H1 (cell line): ENCODE measurements around the gene ARHGAP5. TPM values are rescaled to one million over a fixed set of nuclear protein-coding genes. Genes with fewer than 3 reads are reported as not detected.

ENCODE experiments used
- CTCF ChIA-PET: fragments of 300-600 bp; sonication (Branson Sonifier 250); formaldehyde crosslinking; loops from one replicate; lab custom pipeline; 2021; ENCODE audit not compliant: partially characterized antibody; lab: Charles Lee
- POLR2A ChIA-PET: fragments of 300-600 bp; sonication (Branson Sonifier 250); formaldehyde crosslinking; loops from one replicate; lab custom pipeline; 2021; ENCODE audit warnings: inconsistent platforms; ENCODE audit not compliant: partially characterized antibody; lab: Charles Lee
- DNase-seq, 2 experiments: peaks; one replicate each; pipeline versions ENCODE4 v3.0.0 to v3.0.0-alpha.2; 2010 to 2022; ENCODE audit warnings: low spot score in 2 of 2, low read depth in 1 of 2, mixed read lengths in 1 of 2
- FAIRE-seq: peaks from 2 replicates; lab custom pipeline; 2011; peaks lifted over from hg19 to GRCh38; lab: Jason Lieb, UNC
- H2AFZ ChIP-seq: 2 replicates; pipeline ENCODE4 v1.8.1; 2012; ENCODE audit warnings: low read length, inconsistent platforms
- H2AK5ac ChIP-seq: 2 replicates; pipeline ENCODE4 v1.6.1; 2013; ENCODE audit warnings: low read depth, low read length
- H2BK120ac ChIP-seq: replicated peaks from 2 replicates; pipeline ENCODE3; 2013; ENCODE audit warnings: low read depth, low read length, inconsistent platforms
- H2BK12ac ChIP-seq: 2 replicates; pipeline ENCODE4 v1.6.1; 2013; ENCODE audit warnings: low read depth, low read length
- H2BK15ac ChIP-seq: 2 replicates; pipeline ENCODE4 v1.6.1; 2013; ENCODE audit warnings: low read length
- H2BK20ac ChIP-seq: 2 replicates; pipeline ENCODE4 v1.6.1; 2013; ENCODE audit warnings: low read length
- H2BK5ac ChIP-seq: 2 replicates; pipeline ENCODE4 v1.6.1; 2013; ENCODE audit warnings: low read depth, low read length
- H3K14ac ChIP-seq: 2 replicates; pipeline ENCODE4 v1.6.1; 2013; ENCODE audit warnings: inconsistent platforms; ENCODE audit not compliant: insufficient read length
- H3K18ac ChIP-seq: 2 replicates; pipeline ENCODE4 v1.6.1; 2013; ENCODE audit warnings: low read length; ENCODE audit errors: extremely low read depth
- H3K23ac ChIP-seq: 2 replicates; pipeline ENCODE4 v1.6.1; 2013; ENCODE audit warnings: inconsistent platforms; ENCODE audit not compliant: insufficient read length
- H3K23me2 ChIP-seq: 2 replicates; pipeline ENCODE4 v1.6.1; 2013; ENCODE audit warnings: low read depth, low read length
- H3K27ac ChIP-seq: 2 replicates; pipeline ENCODE4 v1.6.1; 2011; ENCODE audit warnings: low read depth, low read length, inconsistent platforms
- H3K27me3 ChIP-seq, 4 experiments: replicated peaks in 1 of 4; 1 replicate in 1 of 4; 2 replicates in 3 of 4; pipeline versions ENCODE4 v1.6.1 to v1.8.1; 2011 to 2013; ENCODE audit warnings: low read length in 3 of 4, mild to moderate bottlenecking in 3 of 4, inconsistent platforms in 2 of 4, mixed read lengths in 2 of 4, moderate library complexity in 1 of 4; ENCODE audit not compliant: control insufficient read depth in 3 of 4, insufficient read depth in 3 of 4; ENCODE audit errors: extremely low read depth in 1 of 4
- H3K36me3 ChIP-seq, 4 experiments: 2 replicates each; pipeline versions ENCODE4 v1.6.1 to v1.8.1; 2011 to 2013; ENCODE audit warnings: mild to moderate bottlenecking in 4 of 4, low read length in 3 of 4, moderate library complexity in 2 of 4, control low read depth in 1 of 4, inconsistent platforms in 1 of 4; ENCODE audit not compliant: insufficient read depth in 4 of 4, control insufficient read depth in 2 of 4
- H3K4ac ChIP-seq: replicated peaks from 2 replicates; pipeline ENCODE3; 2013; ENCODE audit warnings: low read length, low read depth, mixed read lengths, inconsistent platforms; ENCODE audit not compliant: insufficient read length
- H3K4me1 ChIP-seq, 4 experiments: replicated peaks in 1 of 4; 1 replicate in 1 of 4; 2 replicates in 3 of 4; pipeline versions ENCODE4 v1.6.1 to v1.8.1; 2011 to 2013; ENCODE audit warnings: low read length in 3 of 4, inconsistent platforms in 2 of 4, mixed read lengths in 1 of 4; ENCODE audit not compliant: insufficient read depth in 4 of 4, control insufficient read depth in 3 of 4
- H3K4me2 ChIP-seq, 2 experiments: 2 replicates each; pipeline versions ENCODE4 v1.6.1 to v1.8.1; 2011 to 2013; ENCODE audit warnings: low read depth in 2 of 2, low read length in 2 of 2, control low read depth in 1 of 2, inconsistent platforms in 1 of 2, mild to moderate bottlenecking in 1 of 2; ENCODE audit not compliant: insufficient read depth in 1 of 2
- H3K4me3 ChIP-seq, 4 experiments: fragments of 200-600, 300-600 bp in 1 of 4; sonication (generic), shearing (Covaris generic), sonication (Bioruptor Twin) in 1 of 4; 2 replicates each; pipeline versions ENCODE4 v1.5.1 to v1.8.1; 2011 to 2016; ENCODE audit warnings: low read length in 4 of 4, low read depth in 3 of 4, control low read depth in 2 of 4, inconsistent platforms in 2 of 4, mild to moderate bottlenecking in 2 of 4, mixed read lengths in 1 of 4, moderate library complexity in 1 of 4; ENCODE audit not compliant: insufficient read depth in 2 of 4; ENCODE audit errors: extremely low read depth in 1 of 4
- H3K56ac ChIP-seq: replicated peaks from 2 replicates; pipeline ENCODE3; 2013; ENCODE audit warnings: low read depth, mild to moderate bottlenecking, mixed read lengths, low read length, inconsistent platforms; ENCODE audit not compliant: insufficient read length
- H3K79me1 ChIP-seq: 2 replicates; pipeline ENCODE4 v1.6.1; 2013; ENCODE audit warnings: low read depth, low read length, control low read depth
- H3K79me2 ChIP-seq, 2 experiments: 2 replicates each; pipeline versions ENCODE4 v1.6.1 to v1.8.1; 2012 to 2013; ENCODE audit warnings: low read length in 2 of 2, mild to moderate bottlenecking in 2 of 2, inconsistent platforms in 1 of 2; ENCODE audit not compliant: insufficient read depth in 2 of 2, control insufficient read depth in 1 of 2
- H3K9ac ChIP-seq, 4 experiments: replicated peaks in 1 of 4; 1 replicate in 1 of 4; 2 replicates in 3 of 4; pipeline versions ENCODE4 v1.6.1 to v1.8.1; 2011 to 2013; ENCODE audit warnings: low read depth in 3 of 4, low read length in 3 of 4, control low read depth in 2 of 4, mild to moderate bottlenecking in 2 of 4, moderate library complexity in 2 of 4, inconsistent platforms in 1 of 4; ENCODE audit errors: extremely low read depth in 1 of 4
- H3K9me3 ChIP-seq, 2 experiments: 2 replicates each; pipeline versions ENCODE4 v1.6.1 to v1.8.1; 2012 to 2013; ENCODE audit warnings: mild to moderate bottlenecking in 2 of 2, moderate library complexity in 2 of 2, control low read depth in 1 of 2, inconsistent platforms in 1 of 2, low read depth in 1 of 2, low read length in 1 of 2, mixed read lengths in 1 of 2; ENCODE audit not compliant: insufficient read depth in 2 of 2
- H4K20me1 ChIP-seq, 2 experiments: replicated peaks in 1 of 2; 2 replicates each; pipeline versions ENCODE3 to v1.8.1; 2011 to 2013; ENCODE audit warnings: inconsistent platforms in 2 of 2, low read length in 2 of 2, mild to moderate bottlenecking in 1 of 2; ENCODE audit not compliant: insufficient read depth in 2 of 2, control insufficient read depth in 1 of 2
- H4K5ac ChIP-seq: 2 replicates; pipeline ENCODE4 v1.6.1; 2013; ENCODE audit warnings: low read length, low read depth, mixed read lengths, inconsistent platforms; ENCODE audit not compliant: insufficient read length
- H4K8ac ChIP-seq: 2 replicates; pipeline ENCODE4 v1.8.0; 2013; ENCODE audit warnings: mild to moderate bottlenecking, moderate library complexity, low read length, inconsistent platforms; ENCODE audit not compliant: insufficient read depth; ENCODE audit errors: extremely low read depth
- H4K91ac ChIP-seq: replicated peaks from 2 replicates; pipeline ENCODE3; 2013; ENCODE audit warnings: low read length, mixed read lengths, inconsistent platforms; ENCODE audit not compliant: insufficient read length
- BRCA1 ChIP-seq: IDR thresholded peaks from 2 replicates; pipeline ENCODE4 v1.6.1; 2012; ENCODE audit warnings: low read depth, low read length, improper control_type of control experiment
- KDM1A ChIP-seq: fragments of 200-600, 300-600 bp; sonication (generic); IDR thresholded peaks from 2 replicates; pipeline ENCODE4 v1.7.1; 2016; ENCODE audit warnings: mild to moderate bottlenecking, low read length, borderline replicate concordance
- MAFK ChIP-seq: IDR thresholded peaks from 2 replicates; pipeline ENCODE4 v1.6.1; 2012; ENCODE audit warnings: low read depth, mild to moderate bottlenecking, improper control_type of control experiment, low read length
- PHF8 ChIP-seq: fragments of 200-600 bp; sonication (generic); conservative IDR thresholded peaks from 2 replicates; pipeline ENCODE4 v1.7.1; 2012; ENCODE audit warnings: low read depth, mild to moderate bottlenecking, inconsistent platforms, low read length, moderate library complexity
- SIN3A ChIP-seq, 2 experiments: IDR thresholded peaks in 1 of 2; conservative IDR thresholded peaks in 1 of 2; 2 replicates each; pipeline ENCODE4 v1.6.1; 2011 to 2012; ENCODE audit warnings: low read length in 2 of 2, improper control_type of control experiment in 1 of 2, low read depth in 1 of 2, mild to moderate bottlenecking in 1 of 2
- SIRT6 ChIP-seq: IDR thresholded peaks from one replicate; pipeline ENCODE4 v1.7.1; 2012; ENCODE audit warnings: low read length, inconsistent platforms
- TCF12 ChIP-seq: IDR thresholded peaks from 2 replicates; pipeline ENCODE4 v1.6.1; 2011; ENCODE audit warnings: low read depth, mild to moderate bottlenecking, low read length
- YY1 ChIP-seq: IDR thresholded peaks from 2 replicates; pipeline ENCODE4 v1.6.1; 2011; ENCODE audit warnings: low read depth, mild to moderate bottlenecking, low read length
- WGBS, 2 experiments: shearing (Covaris generic) in 1 of 2; methylation state at CpG; one replicate each; pipeline versions ENCODE4 v1.1.6 to v1.1.7; 2013 to 2015; ENCODE audit warnings: low lambda C conversion rate in 2 of 2, mixed read lengths in 2 of 2, inconsistent platforms in 1 of 2, low coverage in 1 of 2, missing lambda C conversion rate in 1 of 2; ENCODE audit not compliant: insufficient replicate concordance in 2 of 2, insufficient coverage in 1 of 2, insufficient read length in 1 of 2; ENCODE audit errors: extremely low coverage in 1 of 2, missing lambda C conversion rate in 1 of 2; 5-methylcytosine and 5-hydroxymethylcytosine counted together
- polyA plus RNA-seq, 7 experiments: library from polyadenylated mRNA; depleted of rRNA in 3 of 7; stranded (reverse) in 5 of 7; unstranded in 2 of 7; fragments of >200 nt in 5 of 7; fragments of 200-250 nt in 2 of 7; gene quantifications; 1 replicate in 5 of 7; 2 replicates in 1 of 7; 4 replicates in 1 of 7; pipeline versions ENCODE4 v1.2.1 to v1.2.3, GENCODE V29; 2011 to 2013; ENCODE audit warnings: missing spikeins in 2 of 7, mixed read lengths in 2 of 7
- total RNA-seq: library from RNA; stranded (reverse); fragmentation: NEBNext Ultra II Directional; extraction: Animal tissue kit (Norgen Biotek cat#: 25700); gene quantifications from 2 replicates; pipeline ENCODE4 v1.2.1, GENCODE V29; 2021
- TF ChIP-seq, protein P1 (sequence below): IDR thresholded peaks from 2 replicates; pipeline ENCODE4 v1.6.1; 2012; ENCODE audit warnings: inconsistent platforms
- TF ChIP-seq, protein P2 (sequence below): IDR thresholded peaks from 2 replicates; pipeline ENCODE4 v1.6.1; 2011; ENCODE audit warnings: low read depth, mild to moderate bottlenecking, low read length; ENCODE audit not compliant: insufficient read depth

The ARHGAP5 gene
- total and polyA plus RNA-seq, 2 of the 8 experiments (the other 6 are each of a cell fraction or from before 2014, with no cell fraction given) = 7.8 to 77.3 TPM

DNA sequence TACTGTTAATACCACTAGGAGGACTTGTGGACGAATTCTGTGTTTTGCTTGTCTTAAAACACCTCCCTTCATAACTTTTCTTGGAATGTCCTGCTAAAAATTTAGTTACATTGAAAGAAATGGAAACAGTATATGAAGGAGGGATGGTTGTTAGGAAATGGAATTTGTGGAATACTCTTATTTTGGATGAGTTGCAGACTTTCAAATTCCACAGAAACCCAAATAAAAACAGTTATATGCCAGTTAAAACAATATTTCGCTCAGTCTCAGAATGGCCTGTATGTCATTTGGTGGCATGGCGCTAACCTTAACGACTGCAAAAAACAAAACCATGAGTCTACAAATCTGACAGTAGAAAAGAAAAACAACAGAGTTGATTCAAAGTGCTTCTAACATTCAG is 12.2 kb upstream of the ARHGAP5 start:
- H3K4ac ChIP-seq = no peak overlapping the region
- H4K5ac ChIP-seq = no peak overlapping the region
- no peaks in the 10 kb centered on the region for H4K20me1 ChIP-seq
- no peak overlapping the region for H3K4me2 ChIP-seq
- no peak overlapping the region for H4K8ac ChIP-seq
- H2BK15ac ChIP-seq = no peak overlapping the region
- H3K9ac ChIP-seq = no peak overlapping the region
- no peaks in the 10 kb centered on the region for H3K4me1 ChIP-seq
- no peaks in the 10 kb centered on the region for H3K23me2 ChIP-seq
- H3K36me3 ChIP-seq = no peaks in the 10 kb centered on the region
- DNase-seq = no peak
- no peak for TF ChIP-seq TCF12
- TF ChIP-seq, protein P1, sequence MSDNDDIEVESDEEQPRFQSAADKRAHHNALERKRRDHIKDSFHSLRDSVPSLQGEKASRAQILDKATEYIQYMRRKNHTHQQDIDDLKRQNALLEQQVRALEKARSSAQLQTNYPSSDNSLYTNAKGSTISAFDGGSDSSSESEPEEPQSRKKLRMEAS = no peak
- no peak for TF ChIP-seq MAFK
- TF ChIP-seq, protein P2, sequence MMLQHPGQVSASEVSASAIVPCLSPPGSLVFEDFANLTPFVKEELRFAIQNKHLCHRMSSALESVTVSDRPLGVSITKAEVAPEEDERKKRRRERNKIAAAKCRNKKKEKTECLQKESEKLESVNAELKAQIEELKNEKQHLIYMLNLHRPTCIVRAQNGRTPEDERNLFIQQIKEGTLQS = no peak
- no peak for TF ChIP-seq PHF8
- TF ChIP-seq SIRT6 = no peak
- no peak for TF ChIP-seq YY1
- TF ChIP-seq KDM1A = no peak
- no peak for TF ChIP-seq SIN3A (conservative IDR thresholded peaks at IDR 0.05 in 1 of 2, IDR thresholded peaks at IDR 0.05 in 1 of 2; ENCODE audit: low read depth in 1 of 2, low read length in 2 of 2)
- no peak for TF ChIP-seq BRCA1
- no peak overlapping the region for H3K56ac ChIP-seq
- no peaks in the 10 kb centered on the region for H3K79me1 ChIP-seq
- H3K4me3 ChIP-seq = no peak overlapping the region
- H3K23ac ChIP-seq = no peak overlapping the region
- H3K18ac ChIP-seq = no peak overlapping the region
- H2BK12ac ChIP-seq = no peak overlapping the region
- FAIRE-seq = no peak
- no peaks in the 10 kb centered on the region for H3K79me2 ChIP-seq
- no peak overlapping the region for H2AK5ac ChIP-seq
- CTCF ChIA-PET = no interaction called here
- H2BK20ac ChIP-seq = no peak overlapping the region
- H3K14ac ChIP-seq = no peak overlapping the region
- no peak overlapping the region for H3K27ac ChIP-seq
- H2BK120ac ChIP-seq = no peak overlapping the region
- no peaks in the 10 kb centered on the region for H3K27me3 ChIP-seq
- no peak overlapping the region for H2BK5ac ChIP-seq
- H2AFZ ChIP-seq = no peak overlapping the region
- no peak overlapping the region for H4K91ac ChIP-seq
- WGBS, 2 experiments = 95% methylated on average over 4 of the region's 4 CpGs; no CpG with 5 or more reads in 1 of the 2 experiments
- POLR2A ChIA-PET = interaction anchor here (3.2 kb wide), 1 partner anchor 12 kb away, joined by 10 read pairs; the partner anchor contains the start of gene ARHGAP5
- H3K9me3 ChIP-seq = no peaks in the 10 kb centered on the region
